H9 (cell line): ENCODE measurements around the gene FAM24B. TPM values are rescaled to one million over a fixed set of nuclear protein-coding genes. Genes with fewer than 3 reads are reported as not detected.

Experiments used
- DNase-seq: peaks from one replicate; pipeline ENCODE4 v3.0.0-alpha.2; 2017
- H2AFZ ChIP-seq: one replicate; pipeline ENCODE4 v1.6.1; 2013; ENCODE audit warnings: mild to moderate bottlenecking, low read length, control low read depth, moderate library complexity
- H2AK5ac ChIP-seq: 2 replicates; pipeline ENCODE4 v1.6.1; 2013; ENCODE audit warnings: low read length, control low read depth, mixed read lengths; ENCODE audit not compliant: insufficient read length
- H2BK120ac ChIP-seq: one replicate; pipeline ENCODE4 v1.6.1; 2013; ENCODE audit warnings: low read depth, mild to moderate bottlenecking, low read length, control low read depth, inconsistent platforms; ENCODE audit not compliant: poor library complexity, severe bottlenecking
- H2BK12ac ChIP-seq: 2 replicates; pipeline ENCODE4 v1.6.1; 2013; ENCODE audit warnings: low read length, control low read depth, mixed read lengths, low read depth; ENCODE audit not compliant: insufficient read length
- H2BK15ac ChIP-seq: 2 replicates; pipeline ENCODE4 v1.6.1; 2013; ENCODE audit warnings: low read depth, low read length, control low read depth
- H2BK20ac ChIP-seq: one replicate; pipeline ENCODE4 v1.6.1; 2013; ENCODE audit warnings: low read depth, mild to moderate bottlenecking, low read length, control low read depth, inconsistent platforms; ENCODE audit not compliant: poor library complexity, severe bottlenecking
- H2BK5ac ChIP-seq: 2 replicates; pipeline ENCODE4 v1.6.1; 2013; ENCODE audit warnings: low read length, control low read depth, mixed read lengths; ENCODE audit not compliant: insufficient read length
- H3K14ac ChIP-seq: 2 replicates; pipeline ENCODE4 v1.6.1; 2013; ENCODE audit warnings: low read length, control low read depth; ENCODE audit not compliant: insufficient read depth
- H3K18ac ChIP-seq: 2 replicates; pipeline ENCODE4 v1.6.1; 2013; ENCODE audit warnings: low read depth, mild to moderate bottlenecking, mixed read lengths, low read length, control low read depth; ENCODE audit not compliant: insufficient read length
- H3K23ac ChIP-seq: 2 replicates; pipeline ENCODE4 v1.6.1; 2013; ENCODE audit warnings: low read length, control low read depth, mixed read lengths, low read depth; ENCODE audit not compliant: insufficient read length
- H3K23me2 ChIP-seq: 2 replicates; pipeline ENCODE4 v1.6.1; 2013; ENCODE audit warnings: low read depth, mild to moderate bottlenecking, mixed read lengths, low read length, control low read depth; ENCODE audit not compliant: insufficient read length, poor library complexity, severe bottlenecking
- H3K27ac ChIP-seq: 2 replicates; pipeline ENCODE4 v1.5.1; 2013; ENCODE audit warnings: low read length, control low read depth, mixed read lengths, low read depth; ENCODE audit not compliant: insufficient read length
- H3K27me3 ChIP-seq: 2 replicates; pipeline ENCODE4 v1.6.1; 2013; ENCODE audit warnings: low read length, control low read depth, inconsistent platforms; ENCODE audit not compliant: insufficient read depth
- H3K4ac ChIP-seq: 2 replicates; pipeline ENCODE4 v1.6.1; 2013; ENCODE audit warnings: low read depth, mild to moderate bottlenecking, control low read depth, inconsistent platforms, low read length, moderate library complexity
- H3K4me1 ChIP-seq: 2 replicates; pipeline ENCODE4 v1.6.1; 2013; ENCODE audit warnings: low read length, control low read depth, inconsistent platforms; ENCODE audit not compliant: insufficient read depth
- H3K4me2 ChIP-seq: 2 replicates; pipeline ENCODE4 v1.6.1; 2013; ENCODE audit warnings: low read length, control low read depth, mixed read lengths; ENCODE audit not compliant: insufficient read length, insufficient read depth
- H3K56ac ChIP-seq: 2 replicates; pipeline ENCODE4 v1.6.1; 2013; ENCODE audit warnings: low read depth, mild to moderate bottlenecking, mixed read lengths, low read length, control low read depth; ENCODE audit not compliant: insufficient read length
- H3K79me1 ChIP-seq: 2 replicates; pipeline ENCODE4 v1.6.1; 2013; ENCODE audit warnings: low read depth, mild to moderate bottlenecking, moderate library complexity, low read length, control low read depth, inconsistent platforms; ENCODE audit not compliant: insufficient read depth, poor library complexity, severe bottlenecking
- H3K79me2 ChIP-seq: 2 replicates; pipeline ENCODE4 v1.6.1; 2013; ENCODE audit warnings: low read length, control low read depth, inconsistent platforms; ENCODE audit not compliant: insufficient read depth
- H3K9ac ChIP-seq: 2 replicates; pipeline ENCODE4 v1.6.1; 2013; ENCODE audit warnings: low read length, control low read depth, mixed read lengths; ENCODE audit not compliant: insufficient read length; ENCODE audit errors: extremely low read depth
- H3K9me3 ChIP-seq: one replicate; pipeline ENCODE4 v1.6.1; 2013; ENCODE audit warnings: low read depth, low read length, inconsistent platforms; ENCODE audit not compliant: control insufficient read depth
- H3T11ph ChIP-seq: one replicate; pipeline ENCODE4 v1.6.1; 2013; ENCODE audit warnings: mild to moderate bottlenecking, low read length, control low read depth, inconsistent platforms
- H4K20me1 ChIP-seq: one replicate; pipeline ENCODE4 v1.6.1; 2013; ENCODE audit not compliant: control insufficient read depth, insufficient read length, insufficient read depth
- H4K5ac ChIP-seq: 2 replicates; pipeline ENCODE4 v1.6.1; 2013; ENCODE audit warnings: low read depth, mild to moderate bottlenecking, mixed read lengths, low read length, control low read depth; ENCODE audit not compliant: insufficient read length
- H4K8ac ChIP-seq: replicated peaks from 2 replicates; pipeline ENCODE4 v1.6.1; 2013; ENCODE audit warnings: low read length, control low read depth, mixed read lengths, low read depth; ENCODE audit not compliant: insufficient read length
- H4K91ac ChIP-seq: 2 replicates; pipeline ENCODE4 v1.6.1; 2013; ENCODE audit warnings: low read depth, mild to moderate bottlenecking, moderate library complexity, mixed read lengths, low read length, control low read depth; ENCODE audit not compliant: insufficient read length
- H3K27ac Mint-ChIP-seq, 3 experiments: 2 replicates in 2 of 3; 3 replicates in 1 of 3; pipeline ENCODE4 v1.8.0; 2020 to 2021; ENCODE audit warnings: mixed read lengths in 3 of 3, mild to moderate bottlenecking in 1 of 3, moderate library complexity in 1 of 3
- H3K27me3 Mint-ChIP-seq: 2 replicates; pipeline ENCODE4 v1.8.0; 2021; ENCODE audit warnings: low read depth, mild to moderate bottlenecking, moderate library complexity, mixed read lengths
- H3K36me3 Mint-ChIP-seq, 3 experiments: 2 replicates in 2 of 3; 3 replicates in 1 of 3; pipeline ENCODE4 v1.8.0; 2020 to 2021; ENCODE audit warnings: low read depth in 3 of 3, mixed read lengths in 3 of 3; ENCODE audit not compliant: insufficient read depth in 1 of 3
- H3K4me1 Mint-ChIP-seq, 2 experiments: 2 replicates each; pipeline ENCODE4 v1.8.0; 2020; ENCODE audit warnings: mixed read lengths in 2 of 2
- H3K4me3 Mint-ChIP-seq, 2 experiments: 2 replicates in 1 of 2; 3 replicates in 1 of 2; pipeline ENCODE4 v1.8.0; 2020 to 2021; ENCODE audit warnings: mild to moderate bottlenecking in 2 of 2, mixed read lengths in 2 of 2, moderate library complexity in 1 of 2
- H3K9me3 Mint-ChIP-seq, 2 experiments: 2 replicates in 1 of 2; 3 replicates in 1 of 2; pipeline ENCODE4 v1.8.0; 2020; ENCODE audit warnings: mild to moderate bottlenecking in 2 of 2, mixed read lengths in 2 of 2, moderate library complexity in 1 of 2
- CTCF ChIP-seq: fragments of 200-600 bp; sonication (generic); conservative IDR thresholded peaks from 3 replicates; pipeline ENCODE4 v1.8.0; 2021; ENCODE audit warnings: antibody characterized with exemption, mild to moderate bottlenecking
- WGBS: extraction: QIAGEN DNeasy Blood & Tissue Kit; methylation state at CpG from one replicate; pipeline ENCODE4 v1.1.7; 2013; ENCODE audit warnings: missing lambda C conversion rate, low lambda C conversion rate, mixed read lengths; ENCODE audit not compliant: insufficient read length; ENCODE audit errors: extremely low coverage; 5-methylcytosine and 5-hydroxymethylcytosine counted together
- total RNA-seq: library from RNA; stranded (reverse); gene quantifications from 2 replicates; pipeline ENCODE4 v1.2.1, GENCODE V29; 2021

Gene FAM24B
- total RNA-seq, 1 experiment from 2014 or later = not detected

GRCh38 chr10:122812751-122813150, 66.6 kb downstream of the FAM24B start:
- no peak overlapping the region for H4K91ac ChIP-seq
- H3K27ac ChIP-seq = no peak overlapping the region
- no peak overlapping the region for H3K18ac ChIP-seq
- DNase-seq = no peak
- no peak overlapping the region for H2BK5ac ChIP-seq
- H3K23ac ChIP-seq = no peak overlapping the region
- Mint-ChIP-seq H3K36me3 (no peaks in the 10 kb centered on the region), H3K27ac (no peak overlapping the region; a peak in 1 of 7 replicates), H3K27me3 (peaks cover 19% of the 10 kb centered on the region), H3K9me3 (no peaks in the 10 kb centered on the region), H3K4me1 (no peaks in the 10 kb centered on the region), H3K4me3 (no peak overlapping the region)
- no peak overlapping the region for H2BK12ac ChIP-seq
- no peak for TF ChIP-seq CTCF
- no peak overlapping the region for H2BK20ac ChIP-seq
- H2AK5ac ChIP-seq = no peak overlapping the region
- no peak overlapping the region for H4K5ac ChIP-seq
- no peak overlapping the region for H4K8ac ChIP-seq
- no peaks in the 10 kb centered on the region for H3K23me2 ChIP-seq
- no peaks in the 10 kb centered on the region for H4K20me1 ChIP-seq
- no peaks in the 10 kb centered on the region for H3K4me1 ChIP-seq
- no peaks in the 10 kb centered on the region for H3K27me3 ChIP-seq
- no peak overlapping the region for H3K4ac ChIP-seq
- H3K9ac ChIP-seq = no peak overlapping the region
- no CpG with 5 or more reads among the region's 4 CpGs for WGBS
- no peak overlapping the region for H2BK15ac ChIP-seq
- H2AFZ ChIP-seq = no peak overlapping the region
- H3K79me2 ChIP-seq = no peaks in the 10 kb centered on the region
- H3K56ac ChIP-seq = no peak overlapping the region
- no peak overlapping the region; the same call in 1 of the 2 replicates for H3K14ac ChIP-seq
- H2BK120ac ChIP-seq = no peak overlapping the region
- no peaks in the 10 kb centered on the region for H3K9me3 ChIP-seq
- no peaks in the 10 kb centered on the region for H3K79me1 ChIP-seq
- H3K4me2 ChIP-seq = no peak overlapping the region
- no peak overlapping the region for H3T11ph ChIP-seq
